AG09309 (cell line): ENCODE data around the gene SLC16A11.

Experiments
- DNase-seq: peaks from one replicate; pipeline ENCODE4 v3.0.0-alpha.2; 2010; ENCODE audit warnings: low read depth
- H3K4me3 ChIP-seq: 2 replicates; pipeline ENCODE4 v1.5.1; 2011; ENCODE audit warnings: mild to moderate bottlenecking, low read depth, low read length, moderate library complexity; ENCODE audit not compliant: control insufficient read depth
- TF ChIP-seq, protein P1 (sequence below): IDR thresholded peaks from 2 replicates; pipeline ENCODE4 v1.5.1; 2011; ENCODE audit warnings: mild to moderate bottlenecking, low read depth, low read length, inconsistent platforms; ENCODE audit not compliant: insufficient read depth, control insufficient read depth; ENCODE audit errors: missing control alignments

Gene SLC16A11

GRCh38 chr17:7080456-7081041, 36.7 kb upstream of the SLC16A11 start:
- no peak for DNase-seq
- no peak overlapping the region for H3K4me3 ChIP-seq
- TF ChIP-seq, protein P1, sequence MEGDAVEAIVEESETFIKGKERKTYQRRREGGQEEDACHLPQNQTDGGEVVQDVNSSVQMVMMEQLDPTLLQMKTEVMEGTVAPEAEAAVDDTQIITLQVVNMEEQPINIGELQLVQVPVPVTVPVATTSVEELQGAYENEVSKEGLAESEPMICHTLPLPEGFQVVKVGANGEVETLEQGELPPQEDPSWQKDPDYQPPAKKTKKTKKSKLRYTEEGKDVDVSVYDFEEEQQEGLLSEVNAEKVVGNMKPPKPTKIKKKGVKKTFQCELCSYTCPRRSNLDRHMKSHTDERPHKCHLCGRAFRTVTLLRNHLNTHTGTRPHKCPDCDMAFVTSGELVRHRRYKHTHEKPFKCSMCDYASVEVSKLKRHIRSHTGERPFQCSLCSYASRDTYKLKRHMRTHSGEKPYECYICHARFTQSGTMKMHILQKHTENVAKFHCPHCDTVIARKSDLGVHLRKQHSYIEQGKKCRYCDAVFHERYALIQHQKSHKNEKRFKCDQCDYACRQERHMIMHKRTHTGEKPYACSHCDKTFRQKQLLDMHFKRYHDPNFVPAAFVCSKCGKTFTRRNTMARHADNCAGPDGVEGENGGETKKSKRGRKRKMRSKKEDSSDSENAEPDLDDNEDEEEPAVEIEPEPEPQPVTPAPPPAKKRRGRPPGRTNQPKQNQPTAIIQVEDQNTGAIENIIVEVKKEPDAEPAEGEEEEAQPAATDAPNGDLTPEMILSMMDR, result no peak

DNA sequence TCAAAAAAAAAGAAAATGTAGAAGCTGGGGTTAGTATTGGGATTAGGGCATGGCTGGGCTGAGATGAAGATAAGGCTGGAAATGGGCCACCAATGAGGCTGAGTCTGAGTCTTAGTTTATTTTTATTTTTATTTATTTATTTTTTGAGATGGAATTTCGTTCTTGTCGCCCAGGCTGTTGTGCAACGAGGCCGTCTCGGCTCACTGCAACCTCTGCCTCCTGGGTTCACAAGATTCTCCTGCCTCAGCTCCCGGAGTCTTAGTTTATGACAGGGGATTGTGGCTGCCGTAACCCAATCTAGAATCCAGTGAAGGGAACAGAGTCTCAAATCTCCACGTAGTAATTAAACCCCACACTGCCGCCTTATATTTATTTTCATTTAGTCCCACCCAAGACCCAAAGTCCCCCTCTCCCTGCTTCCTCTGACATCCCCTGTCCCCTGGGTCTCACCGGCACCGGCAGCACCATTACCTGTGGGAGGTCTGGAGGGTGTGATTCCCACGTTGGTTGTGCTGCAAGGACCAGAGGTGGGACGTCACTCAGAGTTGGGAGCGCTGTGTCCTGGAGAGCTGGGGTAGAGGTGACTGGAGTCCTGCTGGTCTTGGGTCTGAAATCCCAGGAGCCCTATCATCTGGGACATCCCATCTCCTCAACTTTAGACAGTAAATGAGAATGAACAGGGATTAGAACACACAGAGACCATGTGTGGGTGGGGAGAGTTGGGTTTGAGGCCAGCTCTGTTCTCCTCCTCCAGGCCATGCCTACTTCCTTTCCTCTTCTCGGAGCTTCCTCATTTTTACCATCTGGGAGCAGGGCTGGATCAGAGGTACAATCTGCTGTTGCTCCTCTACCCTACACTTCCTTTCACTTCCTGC, 35.9 kb upstream of the SLC16A11 start, which contains the start of gene CLEC10A:
Gene CLEC10A (minus strand): TSS at position 671 of the 875 bp plus-strand sequence. CDS start 1,439 bp downstream, outside the sequence.
- no peak for DNase-seq
- H3K4me3 ChIP-seq, result no peak within 1 kb of the TSS
- TF ChIP-seq, protein P1, result no peak

DNA sequence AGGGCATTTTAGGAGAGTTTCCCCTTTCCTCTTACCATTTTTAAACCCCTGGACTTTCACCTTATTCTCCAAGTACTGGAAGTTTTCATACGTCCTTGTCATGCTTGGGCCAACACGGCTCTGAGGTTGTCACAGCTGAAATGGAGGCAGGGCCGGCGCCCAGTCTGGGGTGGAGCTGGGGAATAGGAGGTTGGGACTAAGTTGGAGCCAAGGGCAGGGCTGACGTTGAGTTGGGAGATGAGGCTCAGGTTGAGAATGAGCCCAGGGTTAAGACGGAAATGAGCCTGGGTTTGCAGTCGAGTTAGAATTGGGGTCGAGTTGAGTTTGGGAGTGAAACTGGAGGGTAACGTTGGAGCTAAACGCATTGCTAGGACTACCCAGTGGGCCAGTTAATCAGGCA, 34.8 kb upstream of the SLC16A11 start:
- TF ChIP-seq, protein P1, result no peak
- DNase-seq, result no peak
- no peak overlapping the region for H3K4me3 ChIP-seq

GRCh38 chr17:7077911-7078546, 34.1 kb upstream of the SLC16A11 start:
- TF ChIP-seq, protein P1, result no peak
- no peak for DNase-seq

DNA sequence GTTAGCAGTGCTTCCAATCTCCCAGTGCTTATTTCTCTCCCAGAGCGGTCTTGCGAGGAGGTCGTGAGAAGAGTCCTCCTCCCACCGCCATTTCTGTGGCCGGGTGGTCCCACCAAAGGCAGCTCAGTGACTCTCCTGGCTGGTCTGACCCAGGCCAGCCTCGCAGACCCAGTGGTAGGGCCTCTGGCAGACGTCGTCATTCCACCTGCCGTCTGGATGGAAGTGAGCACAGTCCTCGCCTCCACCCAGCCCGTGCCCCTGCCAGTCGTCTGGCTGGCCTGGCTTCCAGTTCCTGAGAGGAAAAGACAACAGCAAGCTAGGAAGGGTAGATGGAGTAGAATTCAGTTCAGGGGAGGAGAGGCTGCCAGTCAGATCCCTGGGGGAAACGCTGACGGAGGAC, 31.0 kb upstream of the SLC16A11 start:
- TF ChIP-seq, protein P1, result no peak
- no peak for DNase-seq
- no peak overlapping the region for H3K4me3 ChIP-seq

More at GRCh38 chr17:7077911-7078546, 34.1 kb upstream of the SLC16A11 start:
- no peak overlapping the region for H3K4me3 ChIP-seq

- TF ChIP-seq, protein P1, result no peak
- DNase-seq, result no peak
- no peak overlapping the region for H3K4me3 ChIP-seq
Measured at GRCh38 chr17:7072406-7072805, 28.5 kb upstream of the SLC16A11 start.
